A673 (cell line): Measurements from ENCODE around the gene MED31.

Experiments
- EZH2 ChIP-seq: fragments of 200-600 bp; sonication (generic); IDR thresholded peaks from 2 replicates; pipeline ENCODE4 v1.6.1; 2017; ENCODE audit warnings: borderline replicate concordance, low read depth, mild to moderate bottlenecking, mixed read lengths, antibody characterized with exemption, low read length; ENCODE audit not compliant: poor library complexity, severe bottlenecking
- TF ChIP-seq, protein P1 (sequence below): fragments of 300-800, 200-600 bp; sonication (generic); conservative IDR thresholded peaks from 2 replicates; pipeline ENCODE4 v1.5.1; 2017; ENCODE audit warnings: low read depth, mild to moderate bottlenecking, antibody characterized with exemption, low read length, moderate library complexity, mixed read lengths

GRCh38 chr17:6642592-6642991 is 8.8 kb downstream of the MED31 start:
- TF ChIP-seq, protein P1, sequence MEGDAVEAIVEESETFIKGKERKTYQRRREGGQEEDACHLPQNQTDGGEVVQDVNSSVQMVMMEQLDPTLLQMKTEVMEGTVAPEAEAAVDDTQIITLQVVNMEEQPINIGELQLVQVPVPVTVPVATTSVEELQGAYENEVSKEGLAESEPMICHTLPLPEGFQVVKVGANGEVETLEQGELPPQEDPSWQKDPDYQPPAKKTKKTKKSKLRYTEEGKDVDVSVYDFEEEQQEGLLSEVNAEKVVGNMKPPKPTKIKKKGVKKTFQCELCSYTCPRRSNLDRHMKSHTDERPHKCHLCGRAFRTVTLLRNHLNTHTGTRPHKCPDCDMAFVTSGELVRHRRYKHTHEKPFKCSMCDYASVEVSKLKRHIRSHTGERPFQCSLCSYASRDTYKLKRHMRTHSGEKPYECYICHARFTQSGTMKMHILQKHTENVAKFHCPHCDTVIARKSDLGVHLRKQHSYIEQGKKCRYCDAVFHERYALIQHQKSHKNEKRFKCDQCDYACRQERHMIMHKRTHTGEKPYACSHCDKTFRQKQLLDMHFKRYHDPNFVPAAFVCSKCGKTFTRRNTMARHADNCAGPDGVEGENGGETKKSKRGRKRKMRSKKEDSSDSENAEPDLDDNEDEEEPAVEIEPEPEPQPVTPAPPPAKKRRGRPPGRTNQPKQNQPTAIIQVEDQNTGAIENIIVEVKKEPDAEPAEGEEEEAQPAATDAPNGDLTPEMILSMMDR: no peak
- no peak for TF ChIP-seq EZH2
